ENCODE measurements around the gene EBF3. TPM values are rescaled to one million over a fixed set of nuclear protein-coding genes. Genes with fewer than 3 reads are reported as not detected.

EBF3 gene
- polyA plus RNA-seq, 6 donors from 2014 or later: not detected

DNA sequence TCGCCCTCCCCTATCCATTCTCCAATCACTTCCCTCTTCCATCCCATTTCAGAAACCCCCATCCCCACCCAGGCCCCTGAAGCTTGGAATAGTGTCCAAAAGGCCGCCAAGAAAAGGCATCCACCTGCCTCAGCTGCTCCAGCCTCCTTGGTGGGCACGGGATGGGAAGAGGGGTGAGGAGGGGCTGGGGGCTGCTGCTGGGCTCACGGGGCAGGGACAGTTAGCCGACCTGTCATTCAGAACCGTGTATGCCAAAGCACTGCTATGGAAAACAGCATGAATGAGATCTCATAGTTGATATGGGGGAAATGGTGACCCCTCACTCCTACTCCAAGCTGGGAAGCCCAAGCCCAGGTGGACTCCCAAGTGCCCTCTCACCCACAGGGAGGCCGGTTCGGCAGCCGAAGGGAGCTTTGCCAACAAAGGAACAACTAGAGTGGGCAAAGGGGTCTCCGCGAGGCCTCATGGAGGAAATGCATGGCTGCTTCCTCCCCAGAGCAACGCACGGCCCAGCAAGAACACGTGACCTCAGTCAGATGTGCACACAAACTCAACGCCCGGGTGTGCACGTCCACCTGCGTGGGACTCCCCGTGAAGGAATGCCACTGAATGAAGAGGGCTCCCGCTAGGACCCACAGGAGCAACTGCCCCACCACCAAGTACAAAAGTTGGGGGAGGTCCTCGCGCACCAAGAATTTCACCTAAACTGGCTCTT is 52.5 kb downstream of the EBF3 start:
- Mint-ChIP-seq H3K27ac (no peak overlapping the region), H3K9me3 (no peaks in the 10 kb centered on the region), H3K4me3 (no peak overlapping the region), H3K27me3 (peaks cover 4 to 9% (median 5%) of the 10 kb centered on the region in 3 donors), H3K4me1 (no peaks in the 10 kb centered on the region), H3K36me3 (no peaks in the 10 kb centered on the region)
- ATAC-seq (ENCODE audit: low read depth in 2 of 2): no peak
- no peak for DNase-seq

DNA sequence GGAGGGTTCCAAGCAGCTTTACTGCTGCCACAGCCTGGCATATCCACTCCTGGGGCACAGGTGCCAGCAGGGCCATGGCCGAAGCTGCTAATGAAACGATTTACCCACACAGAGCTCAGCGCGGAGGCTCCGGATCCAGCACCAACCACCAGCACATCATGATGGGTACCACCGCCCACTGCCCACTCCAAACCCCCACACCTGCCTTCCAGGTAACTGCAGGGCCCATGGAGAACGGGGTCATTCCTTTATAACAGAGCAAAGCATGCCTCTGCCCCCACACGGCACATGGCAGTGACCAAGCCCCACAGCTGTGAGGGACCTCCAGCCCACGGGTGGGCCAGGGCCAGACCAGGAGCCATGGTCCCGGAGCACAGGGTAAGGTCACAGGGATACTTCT is 53.2 kb downstream of the EBF3 start:
- DNase-seq (no peak), ATAC-seq (ENCODE audit: low read depth in 2 of 2) (no peak)
- Mint-ChIP-seq H3K27ac (no peak overlapping the region), H3K9me3 (no peaks in the 10 kb centered on the region), H3K36me3 (no peaks in the 10 kb centered on the region), H3K27me3 (peaks cover 4 to 12% (median 9%) of the 10 kb centered on the region in 3 donors), H3K4me1 (no peaks in the 10 kb centered on the region), H3K4me3 (no peak overlapping the region)

DNA sequence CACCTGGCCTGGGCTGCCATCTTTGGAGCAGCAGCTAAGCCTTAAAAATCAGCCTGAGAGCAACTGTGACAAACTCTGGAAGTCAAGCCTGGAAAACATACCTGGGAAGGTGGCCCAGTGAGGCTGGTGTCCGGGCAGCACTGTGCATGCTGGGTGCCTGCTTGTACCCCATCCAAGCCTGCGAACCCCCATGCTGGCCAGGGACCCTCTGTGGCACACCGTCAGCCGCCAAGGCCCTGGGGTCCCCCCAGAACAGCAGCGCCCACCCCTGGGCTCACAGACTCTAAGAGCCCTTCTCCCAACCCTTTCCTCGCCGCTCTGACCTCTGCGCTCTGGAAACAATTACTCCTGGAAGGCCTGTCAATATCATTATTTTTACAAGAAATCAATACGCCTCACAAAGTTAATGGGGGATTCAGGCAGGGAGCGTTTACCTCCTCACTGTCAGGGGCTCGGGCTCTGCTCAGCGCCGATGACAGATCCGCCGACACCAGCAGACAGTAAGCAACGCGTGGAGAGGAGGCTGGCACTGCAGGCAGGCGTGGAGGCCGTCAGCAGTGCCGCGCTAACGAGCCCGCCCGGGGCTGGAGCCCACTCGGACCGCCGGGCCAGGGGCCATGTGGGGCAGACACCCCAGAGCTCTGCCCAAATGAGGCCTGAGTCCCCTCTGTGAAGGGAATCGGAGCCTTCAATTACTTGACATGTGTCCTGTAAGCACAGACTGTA is 54.4 kb downstream of the EBF3 start:
- no peak overlapping the region for H3K27ac Mint-ChIP-seq
- peaks cover 4 to 14% (median 9%) of the 10 kb centered on the region in 3 donors for H3K27me3 Mint-ChIP-seq
- DNase-seq (no peak), ATAC-seq (ENCODE audit: low read depth in 2 of 2) (no peak)
- H3K4me1 Mint-ChIP-seq: no peaks in the 10 kb centered on the region
- H3K36me3 Mint-ChIP-seq: no peaks in the 10 kb centered on the region
- no peak overlapping the region for H3K4me3 Mint-ChIP-seq
- no peaks in the 10 kb centered on the region for H3K9me3 Mint-ChIP-seq

DNA sequence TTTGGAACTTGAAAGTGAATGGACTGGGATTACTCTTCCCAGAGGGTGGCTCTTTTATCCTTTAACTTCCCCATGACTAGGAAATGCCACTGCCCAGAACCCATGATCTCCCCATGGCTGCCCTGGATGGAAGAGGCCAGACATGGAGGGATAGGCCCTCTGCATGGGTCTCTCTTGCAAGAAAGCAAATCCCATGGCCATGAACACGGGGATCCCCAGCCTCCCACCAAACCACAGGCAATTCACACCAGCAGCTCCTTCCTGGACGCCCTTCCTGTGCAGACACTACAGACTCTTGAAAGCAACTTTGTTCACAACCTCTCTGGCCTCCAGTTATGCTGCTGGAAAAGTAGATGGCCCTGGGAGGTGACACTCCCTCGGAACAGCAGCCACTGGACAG is 55.0 kb downstream of the EBF3 start:
- H3K27me3 Mint-ChIP-seq: peaks cover 8 to 20% (median 9%) of the 10 kb centered on the region in 3 donors
- no peaks in the 10 kb centered on the region for H3K4me1 Mint-ChIP-seq
- H3K27ac Mint-ChIP-seq: no peak overlapping the region
- no peaks in the 10 kb centered on the region for H3K36me3 Mint-ChIP-seq
- no peak overlapping the region for H3K4me3 Mint-ChIP-seq
- ATAC-seq (ENCODE audit: low read depth in 2 of 2) (no peak), DNase-seq (no peak)
- peaks cover 0 to 4% (median 0%) of the 10 kb centered on the region in 7 donors for H3K9me3 Mint-ChIP-seq

DNA sequence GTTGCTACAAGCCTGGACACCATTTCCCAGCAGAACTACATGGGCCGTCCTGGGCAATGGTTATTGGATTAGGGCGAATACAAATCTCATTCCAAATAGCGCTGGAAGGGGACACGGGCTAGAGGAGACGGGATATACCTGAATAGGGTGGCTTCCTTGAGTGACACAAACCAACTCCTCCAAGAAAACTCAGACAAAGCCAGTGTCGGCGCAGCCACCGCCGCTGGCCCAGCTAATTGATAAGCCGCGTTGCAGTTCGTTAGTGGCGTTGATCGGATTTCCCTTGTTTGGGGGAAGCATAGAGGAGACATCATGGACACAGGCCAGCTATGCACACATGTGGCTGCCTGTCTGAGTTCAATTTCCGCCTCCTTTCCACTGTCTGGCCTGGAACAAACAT is 55.7 kb downstream of the EBF3 start:
- Mint-ChIP-seq H3K4me1 (no peaks in the 10 kb centered on the region), H3K36me3 (no peaks in the 10 kb centered on the region), H3K4me3 (no peak overlapping the region), H3K27ac (no peak overlapping the region), H3K27me3 (peaks cover 9 to 21% (median 10%) of the 10 kb centered on the region in 3 donors), H3K9me3 (peaks cover 0 to 4% (median 0%) of the 10 kb centered on the region in 7 donors)
- DNase-seq (no peak), ATAC-seq (ENCODE audit: low read depth in 2 of 2) (no peak)

- ATAC-seq (ENCODE audit: low read depth in 2 of 2) (no peak), DNase-seq (no peak)
- Mint-ChIP-seq H3K36me3 (no peaks in the 10 kb centered on the region), H3K27me3 (peaks cover 7 to 27% (median 24%) of the 10 kb centered on the region in 3 donors), H3K4me3 (no peak overlapping the region), H3K9me3 (peaks cover 0 to 4% (median 0%) of the 10 kb centered on the region in 7 donors), H3K4me1 (no peaks in the 10 kb centered on the region), H3K27ac (no peak overlapping the region)
These were observed 58.5 kb downstream of the EBF3 start for GRCh38 chr10:129905553-129905952.

GRCh38 chr10:129904323-129904722 is 59.8 kb downstream of the EBF3 start:
- ATAC-seq (ENCODE audit: low read depth in 2 of 2) (no peak), DNase-seq (no peak)
- Mint-ChIP-seq H3K4me3 (no peak overlapping the region), H3K9me3 (peaks cover 0 to 4% (median 0%) of the 10 kb centered on the region in 7 donors), H3K4me1 (no peaks in the 10 kb centered on the region), H3K27ac (no peak overlapping the region), H3K27me3 (peaks cover 0 to 33% (median 31%) of the 10 kb centered on the region in 3 donors), H3K36me3 (no peaks in the 10 kb centered on the region)

- ATAC-seq (ENCODE audit: low read depth in 2 of 2) (no peak), DNase-seq (no peak)
- peaks cover 0 to 4% (median 0%) of the 10 kb centered on the region in 7 donors for H3K9me3 Mint-ChIP-seq
- H3K27me3 Mint-ChIP-seq: peaks cover 5 to 47% (median 36%) of the 10 kb centered on the region in 3 donors
- no peaks in the 10 kb centered on the region for H3K4me1 Mint-ChIP-seq
- H3K4me3 Mint-ChIP-seq: no peak overlapping the region
- peak overlapping the region in 1 of 6 donors; percentile 65 for H3K27ac Mint-ChIP-seq
- no peaks in the 10 kb centered on the region for H3K36me3 Mint-ChIP-seq
These were observed 62.6 kb downstream of the EBF3 start for GRCh38 chr10:129901389-129902006.

DNA sequence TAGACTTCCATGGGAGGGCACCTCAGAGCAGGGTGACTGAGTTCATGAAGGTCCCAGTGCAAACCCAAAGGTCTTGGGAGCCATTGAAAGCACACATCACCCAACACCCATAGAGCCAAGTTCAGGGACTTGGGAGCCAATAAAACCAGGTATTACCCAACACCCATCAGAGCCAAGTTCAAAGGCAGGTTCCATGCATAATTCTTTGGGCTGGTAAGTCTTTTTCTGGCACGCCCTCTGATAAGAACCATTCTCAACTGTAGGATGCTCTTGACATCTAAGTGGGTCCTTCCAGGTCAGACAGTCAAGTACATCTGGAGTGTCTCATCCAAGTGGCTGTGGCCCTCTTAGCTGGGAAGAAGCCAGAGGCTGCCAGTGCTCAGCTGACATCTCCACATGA is 63.2 kb downstream of the EBF3 start:
- Mint-ChIP-seq H3K9me3 (peaks cover 0 to 4% (median 0%) of the 10 kb centered on the region in 7 donors), H3K36me3 (no peaks in the 10 kb centered on the region)

DNA sequence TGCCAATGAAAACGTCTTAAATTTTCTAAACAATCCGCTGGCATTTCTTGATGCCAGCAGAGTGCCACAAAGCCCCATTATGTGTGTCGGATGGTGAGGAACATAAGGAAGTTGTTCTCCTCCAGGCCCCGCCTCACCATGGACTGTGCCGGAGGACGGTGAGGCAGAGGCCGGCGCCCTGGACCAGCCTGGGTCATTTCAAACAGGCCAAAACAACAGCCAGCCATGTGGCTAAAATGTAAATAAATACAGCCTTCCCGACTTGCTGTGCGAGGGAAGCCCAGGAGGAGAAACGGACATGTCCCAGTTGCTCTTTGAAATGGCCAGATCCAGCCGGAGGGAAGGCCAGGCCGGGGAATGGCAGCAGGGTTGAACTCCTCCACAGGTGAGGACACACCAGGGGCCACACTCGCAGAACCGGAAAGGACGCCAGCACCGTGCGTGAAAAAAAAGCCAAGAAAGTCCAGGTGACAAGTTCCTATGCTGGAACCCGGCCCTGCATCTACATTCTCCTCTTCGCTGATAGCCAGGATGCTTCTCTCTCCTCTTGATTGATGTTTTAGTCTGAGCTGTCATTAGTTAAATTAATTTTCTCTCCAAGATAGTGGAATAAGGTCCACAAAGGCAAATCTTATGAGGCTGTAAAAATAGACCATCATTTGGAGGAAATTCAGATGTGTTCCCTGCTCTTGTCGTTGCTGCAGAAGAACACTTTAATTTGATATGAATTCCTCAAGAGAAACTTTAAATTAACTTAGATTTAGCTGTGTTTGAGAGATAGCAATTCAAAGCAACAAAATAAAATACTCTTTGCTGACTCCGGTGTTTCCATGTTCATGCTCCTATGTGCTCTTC is 64.6 kb downstream of the EBF3 start:
- no peak overlapping the region for H3K4me3 Mint-ChIP-seq

More for the DNA sequence above, 63.2 kb downstream of the EBF3 start:
- Mint-ChIP-seq H3K27me3 (peaks cover 9 to 41% (median 36%) of the 10 kb centered on the region in 3 donors), H3K4me1 (no peaks in the 10 kb centered on the region), H3K4me3 (no peak overlapping the region), H3K27ac (no peak overlapping the region)
- no peak for DNase-seq
- ATAC-seq (ENCODE audit: low read depth in 2 of 2): no peak

DNA sequence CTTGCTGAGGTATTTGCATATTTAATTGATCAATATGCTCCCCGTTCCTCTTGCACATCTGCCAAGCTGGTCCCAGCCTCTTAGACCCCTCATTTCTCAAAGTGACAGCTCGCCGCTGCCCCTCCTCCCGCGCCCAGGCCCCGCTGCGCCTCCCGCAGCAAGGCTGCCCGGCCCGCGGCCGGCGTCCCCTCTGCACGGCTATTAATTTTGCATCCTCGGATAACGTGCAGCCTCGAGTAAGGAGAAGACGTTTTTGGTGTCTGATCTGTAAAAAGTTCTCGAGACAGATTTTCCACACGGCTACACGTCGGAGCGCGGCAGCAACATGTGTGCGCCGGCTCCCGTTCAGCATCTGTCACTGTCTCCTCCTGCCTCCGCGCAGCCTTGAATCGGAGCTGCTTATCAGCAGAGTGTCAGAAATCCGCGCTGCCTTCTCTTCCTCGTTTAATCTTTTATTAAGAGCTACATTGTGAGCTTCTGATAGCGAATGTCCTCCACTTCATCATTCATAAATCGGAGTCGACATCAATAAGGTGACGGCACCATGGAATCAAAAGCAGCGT is 65.3 kb downstream of the EBF3 start:
- no peak for DNase-seq
- no peak for ATAC-seq (ENCODE audit: low read depth in 2 of 2)
- Mint-ChIP-seq H3K27ac (no peak overlapping the region), H3K36me3 (no peaks in the 10 kb centered on the region), H3K9me3 (no peaks in the 10 kb centered on the region), H3K27me3 (peaks cover 9 to 37% (median 31%) of the 10 kb centered on the region in 3 donors), H3K4me3 (no peak overlapping the region), H3K4me1 (no peaks in the 10 kb centered on the region)

More for the DNA sequence above, 64.6 kb downstream of the EBF3 start:
- H3K36me3 Mint-ChIP-seq: no peaks in the 10 kb centered on the region
- peaks cover 9 to 42% (median 36%) of the 10 kb centered on the region in 3 donors for H3K27me3 Mint-ChIP-seq
- no peaks in the 10 kb centered on the region for H3K4me1 Mint-ChIP-seq
- ATAC-seq (ENCODE audit: low read depth in 2 of 2) (no peak), DNase-seq (no peak)
- H3K27ac Mint-ChIP-seq: no peak overlapping the region
- H3K9me3 Mint-ChIP-seq: peaks cover 0 to 4% (median 0%) of the 10 kb centered on the region in 7 donors

- no peaks in the 10 kb centered on the region for H3K9me3 Mint-ChIP-seq
- H3K4me3 Mint-ChIP-seq: no peak overlapping the region
- ATAC-seq (ENCODE audit: low read depth in 2 of 2) (no peak), DNase-seq (no peak)
- H3K36me3 Mint-ChIP-seq: no peaks in the 10 kb centered on the region
- H3K27me3 Mint-ChIP-seq: peaks cover 9 to 37% (median 27%) of the 10 kb centered on the region in 3 donors
- H3K4me1 Mint-ChIP-seq: no peaks in the 10 kb centered on the region
- H3K27ac Mint-ChIP-seq: no peak overlapping the region
These were observed 66.0 kb downstream of the EBF3 start for GRCh38 chr10:129897871-129898626.

All from naive B cell (primary cell).